Thyroid gland (tissue), 4 donors: ENCODE data around the gene RSRC1.

Source experiments
- CTCF ChIP-seq, 6 experiments: fragments of 200-600 bp in 3 of 6; fragments of 450-650 bp in 3 of 6; sonication (generic) in 3 of 6; IDR thresholded peaks; one replicate each; pipeline ENCODE4 v1.5.1; 2016 to 2019; ENCODE audit warnings: antibody characterized with exemption in 6 of 6, mild to moderate bottlenecking in 2 of 6, inconsistent platforms in 1 of 6, moderate library complexity in 1 of 6
- POLR2A ChIP-seq, 2 donors: fragments of 450-650 bp; IDR thresholded peaks; one replicate each; pipeline ENCODE4 v1.6.1; 2017; ENCODE audit warnings: antibody characterized with exemption in 2 of 2, mild to moderate bottlenecking in 2 of 2, moderate library complexity in 1 of 2

GRCh38 chr3:158248261-158248660 is 138.4 kb downstream of the RSRC1 start:
- TF ChIP-seq POLR2A (IDR thresholded peaks at IDR 0.05), result no peak
- no peak for TF ChIP-seq CTCF (IDR thresholded peaks at IDR 0.05)
